CD1c-positive myeloid dendritic cell (primary cell): ENCODE measurements around the gene ABHD5.

Experiments
- DNase-seq: peaks from one replicate; pipeline ENCODE4 v3.0.0-alpha.2; 2016; ENCODE audit errors: extremely low spot score

The ABHD5 gene

GRCh38 chr3:43685921-43686320, 4.8 kb upstream of the ABHD5 start:
- DNase-seq: no peak

- DNase-seq: no peak
Measured at GRCh38 chr3:43686333-43686699, 4.4 kb upstream of the ABHD5 start.

GRCh38 chr3:43686700-43687498, 3.8 kb upstream of the ABHD5 start:
- no peak for DNase-seq

GRCh38 chr3:43687499-43687811, 3.3 kb upstream of the ABHD5 start:
- no peak for DNase-seq

- DNase-seq: no peak
Measured at GRCh38 chr3:43688245-43688650, 2.5 kb upstream of the ABHD5 start.

- DNase-seq: no peak
Measured at GRCh38 chr3:43689166-43689565, 1.6 kb upstream of the ABHD5 start.

- no peak for DNase-seq
Measured at GRCh38 chr3:43689766-43690399, 855 bp upstream of the ABHD5 start.

- DNase-seq: peak; percentile 42
Measured at GRCh38 chr3:43691120-43691995, 620 bp downstream of the ABHD5 start.

- peak; percentile 68 for DNase-seq
Measured at GRCh38 chr3:43692085-43692855, 1.5 kb downstream of the ABHD5 start.

GRCh38 chr3:43692971-43693370, 2.2 kb downstream of the ABHD5 start:
- DNase-seq: no peak

GRCh38 chr3:43693594-43693993, 2.9 kb downstream of the ABHD5 start:
- no peak for DNase-seq

- peak; percentile 57 for DNase-seq
Measured at GRCh38 chr3:43695443-43695842, 4.7 kb downstream of the ABHD5 start.

- DNase-seq: no peak
Measured at GRCh38 chr3:43695863-43696262, 5.1 kb downstream of the ABHD5 start.

GRCh38 chr3:43696441-43696840, 5.7 kb downstream of the ABHD5 start:
- DNase-seq: no peak

GRCh38 chr3:43696881-43697280, 6.1 kb downstream of the ABHD5 start:
- DNase-seq: no peak

- DNase-seq: no peak
Measured at GRCh38 chr3:43699864-43700263, 9.1 kb downstream of the ABHD5 start.

- DNase-seq: no peak
Measured at GRCh38 chr3:43704697-43705096, 14.0 kb downstream of the ABHD5 start.

- no peak for DNase-seq
Measured at GRCh38 chr3:43706342-43706741, 15.6 kb downstream of the ABHD5 start.

- no peak for DNase-seq
Measured at GRCh38 chr3:43707266-43707665, 16.5 kb downstream of the ABHD5 start.

GRCh38 chr3:43707998-43708397, 17.3 kb downstream of the ABHD5 start:
- no peak for DNase-seq

GRCh38 chr3:43709022-43709421, 18.3 kb downstream of the ABHD5 start:
- DNase-seq: peak; percentile 55

- no peak for DNase-seq
Measured at GRCh38 chr3:43710607-43711006, 19.9 kb downstream of the ABHD5 start.
